Prostate gland (tissue), 2 donors: Measurements from ENCODE around the gene HOXA11. TPM values are rescaled to one million over a fixed set of nuclear protein-coding genes. Genes with fewer than 3 reads are reported as not detected.

Experiments
- DNase-seq: peaks from one replicate; pipeline ENCODE4 v3.0.0-alpha.2; 2019; ENCODE audit warnings: low spot score
- H3K27ac ChIP-seq, 2 donors: fragments of 200-600 bp; sonication (generic); 2 replicates each; pipeline ENCODE4 v1.5.1; 2017 to 2019
- H3K27me3 ChIP-seq: fragments of 200-600 bp; sonication (generic); replicated peaks from 2 replicates; pipeline ENCODE4 v1.5.1; 2019; ENCODE audit not compliant: insufficient read depth
- H3K36me3 ChIP-seq, 2 donors: fragments of 200-600 bp; sonication (generic); 1 replicate in 1 of 2; 2 replicates in 1 of 2; pipeline versions ENCODE4 v1.5.1 to v1.8.1; 2017 to 2019
- H3K4me1 ChIP-seq: fragments of 200-600 bp; sonication (generic); replicated peaks from 2 replicates; pipeline ENCODE4 v1.5.1; 2019
- H3K4me3 ChIP-seq, 2 donors: fragments of 200-600 bp; sonication (generic); 2 replicates each; pipeline ENCODE4 v1.5.1; 2017 to 2019
- H3K9me3 ChIP-seq: fragments of 200-600 bp; sonication (generic); 2 replicates; pipeline ENCODE4 v1.5.1; 2017
- POLR2A ChIP-seq: fragments of 450-650 bp; IDR thresholded peaks from one replicate; pipeline ENCODE4 v1.6.1; 2016; ENCODE audit warnings: antibody characterized with exemption, mild to moderate bottlenecking
- POLR2AphosphoS5 ChIP-seq: sonication (generic); formaldehyde crosslinking; IDR thresholded peaks from one replicate; pipeline ENCODE4 v1.6.1; 2017; ENCODE audit warnings: antibody characterized with exemption
- WGBS: methylation state at CpG from one replicate; pipeline ENCODE4 v1.1.5; 2018; 5-methylcytosine and 5-hydroxymethylcytosine counted together
- intact Hi-C: fragments of 100-400 bp; cut with DNase I; formaldehyde crosslinking; loops from one replicate; pipeline ENCODE4 v1.14.2; 2022
- total RNA-seq, 2 donors: library from RNA; depleted of rRNA; stranded (reverse); fragments of >200 nt; gene quantifications; one replicate each; pipeline ENCODE4 v1.1.0, GENCODE V29; 2016
- TF ChIP-seq, protein P1 (sequence below), 4 experiments: fragments of 200-600 bp in 2 of 4; fragments of 450-650 bp in 2 of 4; sonication (generic) in 2 of 4; IDR thresholded peaks; 1 replicate in 3 of 4; 2 replicates in 1 of 4; pipeline ENCODE4 v1.5.1; 2016 to 2019; ENCODE audit warnings: antibody characterized with exemption in 4 of 4, mild to moderate bottlenecking in 2 of 4, moderate library complexity in 2 of 4

HOXA11 gene
- total RNA-seq, 2 donors from 2014 or later = 8.5 to 9.8 TPM

- Histone ChIP-seq H3K27ac (peak overlapping the region; percentile 96 to 97), H3K4me3 (peak overlapping the region; percentile 62 to 90), H3K27me3 (no peaks in the 10 kb centered on the region), H3K36me3 (no peaks in the 10 kb centered on the region), H3K9me3 (no peaks in the 10 kb centered on the region), H3K4me1 (peaks cover 16% of the 10 kb centered on the region)
- no peak for DNase-seq
- TF ChIP-seq POLR2AphosphoS5 = no peak
- TF ChIP-seq, protein P1, sequence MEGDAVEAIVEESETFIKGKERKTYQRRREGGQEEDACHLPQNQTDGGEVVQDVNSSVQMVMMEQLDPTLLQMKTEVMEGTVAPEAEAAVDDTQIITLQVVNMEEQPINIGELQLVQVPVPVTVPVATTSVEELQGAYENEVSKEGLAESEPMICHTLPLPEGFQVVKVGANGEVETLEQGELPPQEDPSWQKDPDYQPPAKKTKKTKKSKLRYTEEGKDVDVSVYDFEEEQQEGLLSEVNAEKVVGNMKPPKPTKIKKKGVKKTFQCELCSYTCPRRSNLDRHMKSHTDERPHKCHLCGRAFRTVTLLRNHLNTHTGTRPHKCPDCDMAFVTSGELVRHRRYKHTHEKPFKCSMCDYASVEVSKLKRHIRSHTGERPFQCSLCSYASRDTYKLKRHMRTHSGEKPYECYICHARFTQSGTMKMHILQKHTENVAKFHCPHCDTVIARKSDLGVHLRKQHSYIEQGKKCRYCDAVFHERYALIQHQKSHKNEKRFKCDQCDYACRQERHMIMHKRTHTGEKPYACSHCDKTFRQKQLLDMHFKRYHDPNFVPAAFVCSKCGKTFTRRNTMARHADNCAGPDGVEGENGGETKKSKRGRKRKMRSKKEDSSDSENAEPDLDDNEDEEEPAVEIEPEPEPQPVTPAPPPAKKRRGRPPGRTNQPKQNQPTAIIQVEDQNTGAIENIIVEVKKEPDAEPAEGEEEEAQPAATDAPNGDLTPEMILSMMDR (IDR thresholded peaks at IDR 0.05) = no peak
- WGBS = 9% methylated on average over 4 of the region's 4 CpGs
- intact Hi-C loops = no loop called here
Measured at GRCh38 chr7:27186668-27187474, 1.8 kb upstream of the HOXA11 start.

DNA sequence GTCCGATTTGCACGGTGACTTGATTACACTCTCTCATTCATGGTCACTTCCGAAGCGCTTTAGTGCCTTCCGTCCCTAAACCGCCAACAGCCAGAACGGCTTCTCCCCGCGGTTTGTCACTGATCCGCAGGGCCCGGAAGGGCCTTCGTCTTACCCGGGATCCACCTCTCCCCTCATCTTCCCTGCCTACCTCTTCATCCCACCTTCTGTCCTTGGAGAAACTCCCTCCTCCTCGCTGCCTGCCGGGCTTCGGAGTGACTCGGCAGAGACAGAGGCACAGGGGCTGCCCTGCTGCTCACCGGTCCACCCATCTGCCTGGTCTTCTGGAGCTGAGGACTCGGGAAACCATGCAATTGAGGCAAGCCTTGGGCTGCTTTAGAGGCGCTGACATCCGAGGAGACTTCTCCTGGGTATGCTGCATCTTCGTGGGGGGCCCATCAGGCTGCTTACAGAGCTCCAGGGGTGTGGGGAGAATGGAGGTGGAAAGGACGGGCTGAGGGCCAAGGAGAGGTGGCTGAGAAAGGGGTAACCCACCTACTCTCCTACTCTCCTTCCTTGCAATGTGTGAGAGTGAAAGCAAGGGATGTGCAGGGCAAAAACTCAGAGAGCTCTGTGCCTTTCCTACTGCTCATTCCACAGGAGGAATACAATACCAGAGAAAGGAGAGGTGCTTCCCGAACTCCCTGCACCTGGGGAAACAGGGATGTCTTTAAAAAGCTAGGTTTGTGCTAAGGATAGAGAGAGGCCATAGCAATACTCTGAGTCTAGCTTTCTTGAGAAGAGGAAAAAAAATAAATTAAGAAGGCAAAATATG lies 1.0 kb upstream of the HOXA11 start:
- Histone ChIP-seq H3K27ac (peak overlapping the region; percentile 96 to 97), H3K36me3 (no peaks in the 10 kb centered on the region), H3K9me3 (no peaks in the 10 kb centered on the region), H3K4me3 (peak overlapping the region; percentile 62 to 90), H3K27me3 (no peaks in the 10 kb centered on the region), H3K4me1 (peaks cover 16% of the 10 kb centered on the region)
- no peak for DNase-seq
- intact Hi-C loops = no loop called here
- TF ChIP-seq, protein P1 (IDR thresholded peaks at IDR 0.05) = no peak
- TF ChIP-seq POLR2A (no peak), POLR2AphosphoS5 (no peak)
- WGBS = 3% methylated on average over 24 of the region's 24 CpGs

DNA sequence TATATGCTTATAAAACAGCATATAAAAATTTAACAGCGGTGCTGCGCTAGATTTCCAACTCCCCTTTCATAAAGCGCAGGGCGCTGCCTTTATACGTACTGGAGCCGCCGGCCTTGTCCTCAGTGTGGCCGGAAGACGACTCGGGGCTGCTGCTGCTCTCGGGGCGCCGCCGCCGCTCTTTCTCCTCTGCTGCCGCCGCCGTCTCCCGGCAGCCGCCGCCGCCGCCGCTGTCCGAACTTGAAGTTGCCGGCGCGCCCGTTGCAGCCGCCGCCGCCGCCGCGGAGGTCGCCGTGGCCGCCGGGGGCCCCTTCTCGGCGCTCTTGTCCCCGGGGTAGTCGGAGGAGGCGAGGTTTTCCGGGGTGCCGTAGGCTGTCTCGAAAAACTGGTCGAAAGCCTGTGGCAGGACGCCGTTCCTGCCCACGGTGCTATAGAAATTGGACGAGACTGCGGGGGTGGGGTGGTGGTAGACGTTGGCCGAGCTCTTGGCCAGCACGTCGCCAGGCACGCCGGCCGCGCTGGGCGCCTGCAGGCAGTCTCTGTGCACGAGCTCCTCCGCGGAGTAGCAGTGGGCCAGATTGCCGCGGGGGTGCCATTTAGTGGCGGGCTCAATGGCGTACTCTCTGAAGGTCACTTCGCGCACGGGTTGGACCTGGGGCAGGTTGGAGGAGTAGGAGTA lies 557 bp downstream of the HOXA11 start:
- H3K4me3 ChIP-seq = peak overlapping the region; percentile 62 to 90
- peak overlapping the region; percentile 96 to 97 for H3K27ac ChIP-seq
- WGBS = 1% methylated on average over 46 of the region's 72 CpGs
- DNase-seq = peak; percentile 68
- H3K36me3 ChIP-seq = no peaks in the 10 kb centered on the region
- no peaks in the 10 kb centered on the region for H3K27me3 ChIP-seq
- TF ChIP-seq POLR2AphosphoS5 = peak; percentile 65
- TF ChIP-seq, protein P1 (IDR thresholded peaks at IDR 0.05) = no peak
- peak; percentile 47 for TF ChIP-seq POLR2A
- peaks cover 5% of the 10 kb centered on the region for H3K4me1 ChIP-seq
- intact Hi-C loops = no loop called here
- no peaks in the 10 kb centered on the region for H3K9me3 ChIP-seq

DNA sequence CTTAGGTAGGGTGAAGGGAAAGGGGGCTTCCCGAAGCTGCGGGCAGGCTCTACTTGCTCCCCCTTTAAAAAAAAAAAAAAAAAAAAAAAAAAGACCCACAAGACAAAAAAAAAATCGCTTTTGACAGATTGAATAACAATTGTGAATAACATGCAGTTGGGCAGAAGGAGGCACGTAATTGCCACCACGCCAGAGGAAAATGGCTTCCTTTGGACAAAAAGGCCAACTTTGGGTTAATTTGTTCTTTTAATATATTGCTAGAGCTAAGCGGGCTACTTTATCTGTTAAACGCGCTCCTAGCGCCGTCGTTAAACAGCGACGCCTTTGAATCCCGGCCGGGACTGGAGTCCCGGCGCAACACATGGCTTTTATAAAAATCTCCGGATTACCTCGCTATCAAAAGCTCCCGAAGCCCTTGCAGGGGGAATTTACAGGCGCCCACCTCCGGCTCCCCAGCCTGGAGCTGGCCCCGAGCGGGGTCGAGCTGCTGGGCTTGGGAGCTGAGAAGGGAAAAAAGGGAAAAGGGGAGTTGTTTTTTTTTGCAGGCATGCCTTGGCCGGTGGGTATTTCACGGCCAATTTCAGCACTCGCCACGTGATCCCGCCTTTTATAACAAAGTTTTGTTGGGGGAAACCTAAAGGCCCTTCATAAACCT lies 1.2 kb downstream of the HOXA11 start:
- peak overlapping the region; percentile 62 to 90 for H3K4me3 ChIP-seq
- no peaks in the 10 kb centered on the region for H3K36me3 ChIP-seq
- under 1% methylated on average over 30 of the region's 30 CpGs for WGBS
- no peaks in the 10 kb centered on the region for H3K9me3 ChIP-seq
- DNase-seq = no peak
- H3K4me1 ChIP-seq = no peaks in the 10 kb centered on the region
- no peak for TF ChIP-seq POLR2A
- H3K27ac ChIP-seq = peak overlapping the region; percentile 96 to 97
- no peaks in the 10 kb centered on the region for H3K27me3 ChIP-seq
- intact Hi-C loops = no loop called here
